Caco-2 (cell line): ENCODE measurements around the gene RFX1. TPM values are rescaled to one million over a fixed set of nuclear protein-coding genes. Genes with fewer than 3 reads are reported as not detected.

Experiments used
- BruUV-seq: library from RNA; stranded (reverse); fragments of 400-500 nt; replicated peaks from 2 replicates; lab custom pipeline; 2021; lab: Mats Ljungman, UMichigan
- CTCF ChIA-PET: fragments of 300-600 bp; sonication (Branson Sonifier 250); formaldehyde crosslinking; loops from one replicate; lab custom pipeline; 2022; ENCODE audit warnings: antibody characterized with exemption; lab: Charles Lee
- POLR2A ChIA-PET: fragments of 300-600 bp; sonication (Branson Sonifier 250); formaldehyde crosslinking; loops from one replicate; lab custom pipeline; 2022; ENCODE audit warnings: antibody characterized with exemption; lab: Charles Lee
- DNase-seq, 2 experiments: peaks; one replicate each; pipeline versions ENCODE4 v3.0.0 to v3.0.0-alpha.2; 2020 to 2022
- H3K27me3 ChIP-seq: replicated peaks from 2 replicates; pipeline ENCODE4 v1.6.0; 2011; ENCODE audit warnings: low read length; ENCODE audit not compliant: control insufficient read depth, insufficient read depth
- H3K36me3 ChIP-seq: 2 replicates; pipeline ENCODE4 v1.5.1; 2011; ENCODE audit warnings: low read length; ENCODE audit not compliant: control insufficient read depth, insufficient read depth
- H3K4me1 ChIP-seq: fragments of 250-450 bp; sonication (Bioruptor Pico); 2 replicates; pipeline ENCODE4 v1.5.1; 2020; ENCODE audit warnings: mild to moderate bottlenecking
- H3K4me3 ChIP-seq: 2 replicates; pipeline ENCODE4 v1.5.1; 2011; ENCODE audit warnings: low read depth, mild to moderate bottlenecking, control low read depth, low read length
- H3K9me3 ChIP-seq: fragments of 250-450 bp; sonication (Bioruptor Pico); 2 replicates; pipeline ENCODE4 v1.5.1; 2020; ENCODE audit warnings: mild to moderate bottlenecking, moderate library complexity
- H3K27ac Mint-ChIP-seq: one replicate; pipeline ENCODE4 v1.8.0; 2022; ENCODE audit warnings: mixed read lengths; ENCODE audit not compliant: unreplicated experiment
- H3K27me3 Mint-ChIP-seq: one replicate; pipeline ENCODE4 v1.8.0; 2022; ENCODE audit warnings: mixed read lengths; ENCODE audit not compliant: insufficient read depth, unreplicated experiment
- H3K36me3 Mint-ChIP-seq: one replicate; pipeline ENCODE4 v1.8.0; 2022; ENCODE audit warnings: mild to moderate bottlenecking, mixed read lengths; ENCODE audit not compliant: insufficient read depth, unreplicated experiment
- H3K4me1 Mint-ChIP-seq: one replicate; pipeline ENCODE4 v1.8.0; 2022; ENCODE audit warnings: low read depth, mixed read lengths; ENCODE audit not compliant: unreplicated experiment
- H3K4me3 Mint-ChIP-seq: one replicate; pipeline ENCODE4 v1.8.0; 2022; ENCODE audit warnings: mild to moderate bottlenecking, moderate library complexity, mixed read lengths; ENCODE audit not compliant: unreplicated experiment
- H3K9me3 Mint-ChIP-seq: one replicate; pipeline ENCODE4 v1.8.0; 2022; ENCODE audit warnings: mixed read lengths; ENCODE audit not compliant: unreplicated experiment
- intact Hi-C: fragments of 100-400 bp; cut with micrococcal nuclease; formaldehyde crosslinking; loops from one replicate; pipeline ENCODE4 v1.10.0; 2022; ENCODE audit not compliant: unreplicated experiment
- total RNA-seq: library from RNA; stranded (reverse); gene quantifications from 2 replicates; pipeline ENCODE4 v1.2.3, GENCODE V29; 2022
- TF ChIP-seq, protein P1 (sequence below), 2 experiments: fragments of 200-600 bp in 1 of 2; IDR thresholded peaks; 1 replicate in 1 of 2; 2 replicates in 1 of 2; pipeline versions ENCODE4 v1.5.1 to v1.8.0; 2011 to 2022; ENCODE audit warnings: antibody characterized with exemption in 1 of 2, control low read depth in 1 of 2, inconsistent platforms in 1 of 2, low read depth in 1 of 2, low read length in 1 of 2, mild to moderate bottlenecking in 1 of 2, moderate library complexity in 1 of 2; ENCODE audit not compliant: insufficient read depth in 1 of 2, severe bottlenecking in 1 of 2, unreplicated experiment in 1 of 2

Gene RFX1
- total RNA-seq, 1 experiment from 2014 or later = 11.5 TPM

DNA sequence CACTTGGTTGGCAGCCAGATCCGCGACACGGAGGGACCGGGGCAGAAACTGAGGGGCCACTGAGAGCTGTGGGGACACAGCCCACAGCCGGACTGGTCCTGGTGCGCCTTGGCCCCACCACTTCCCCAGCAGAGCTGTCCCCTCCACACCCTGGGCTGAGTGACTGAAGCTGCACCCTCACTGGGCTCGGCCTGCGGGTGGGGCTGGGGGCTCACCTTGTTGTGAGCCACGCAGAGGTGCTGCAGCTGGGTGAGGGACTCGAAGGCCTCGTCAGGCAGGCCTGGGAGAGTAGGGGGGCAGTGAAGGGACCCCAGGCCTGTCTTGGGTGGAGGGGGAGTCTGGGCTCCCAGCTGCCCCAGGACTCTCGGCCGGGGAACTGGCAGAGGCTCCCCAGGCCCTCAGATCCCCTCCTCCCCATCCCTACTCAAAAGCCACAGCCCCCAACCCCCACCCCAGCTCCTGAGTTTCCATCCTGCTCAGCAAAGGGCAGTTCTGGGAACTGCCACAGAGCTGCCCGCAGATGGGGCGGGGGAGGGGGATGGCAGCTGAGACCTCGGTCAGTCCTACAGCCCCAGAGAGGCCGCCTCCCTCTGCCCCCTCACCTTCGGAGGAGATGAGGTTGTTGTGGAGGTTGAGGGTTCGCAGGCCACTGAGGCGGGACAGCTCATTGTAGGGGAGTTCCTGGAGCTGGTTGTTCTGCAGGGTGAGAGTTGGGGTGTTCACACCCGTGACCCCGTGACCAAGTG lies 70.2 kb downstream of the RFX1 start:
- H3K4me3 Mint-ChIP-seq = no peak overlapping the region
- H3K27me3 Mint-ChIP-seq = no peaks in the 10 kb centered on the region
- TF ChIP-seq, protein P1, sequence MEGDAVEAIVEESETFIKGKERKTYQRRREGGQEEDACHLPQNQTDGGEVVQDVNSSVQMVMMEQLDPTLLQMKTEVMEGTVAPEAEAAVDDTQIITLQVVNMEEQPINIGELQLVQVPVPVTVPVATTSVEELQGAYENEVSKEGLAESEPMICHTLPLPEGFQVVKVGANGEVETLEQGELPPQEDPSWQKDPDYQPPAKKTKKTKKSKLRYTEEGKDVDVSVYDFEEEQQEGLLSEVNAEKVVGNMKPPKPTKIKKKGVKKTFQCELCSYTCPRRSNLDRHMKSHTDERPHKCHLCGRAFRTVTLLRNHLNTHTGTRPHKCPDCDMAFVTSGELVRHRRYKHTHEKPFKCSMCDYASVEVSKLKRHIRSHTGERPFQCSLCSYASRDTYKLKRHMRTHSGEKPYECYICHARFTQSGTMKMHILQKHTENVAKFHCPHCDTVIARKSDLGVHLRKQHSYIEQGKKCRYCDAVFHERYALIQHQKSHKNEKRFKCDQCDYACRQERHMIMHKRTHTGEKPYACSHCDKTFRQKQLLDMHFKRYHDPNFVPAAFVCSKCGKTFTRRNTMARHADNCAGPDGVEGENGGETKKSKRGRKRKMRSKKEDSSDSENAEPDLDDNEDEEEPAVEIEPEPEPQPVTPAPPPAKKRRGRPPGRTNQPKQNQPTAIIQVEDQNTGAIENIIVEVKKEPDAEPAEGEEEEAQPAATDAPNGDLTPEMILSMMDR (IDR thresholded peaks at IDR 0.05; ENCODE audit: insufficient read depth in 1 of 2, low read depth in 1 of 2, low read length in 1 of 2, severe bottlenecking in 1 of 2, unreplicated experiment in 1 of 2) = no peak
- H3K27ac Mint-ChIP-seq = no peak overlapping the region
- Histone ChIP-seq H3K9me3 (no peaks in the 10 kb centered on the region), H3K36me3 (no peaks in the 10 kb centered on the region), H3K27me3 (no peaks in the 10 kb centered on the region), H3K4me1 (no peaks in the 10 kb centered on the region), H3K4me3 (no peak overlapping the region)
- intact Hi-C loops = no loop called here
- H3K9me3 Mint-ChIP-seq = no peaks in the 10 kb centered on the region
- CTCF ChIA-PET = interaction anchor here (0.6 kb wide), 1 partner anchor 73 kb away, joined by 4 read pairs; no protein-coding TSS in a partner anchor
- no TSS peak for BruUV-seq
- POLR2A ChIA-PET = no interaction called here
- no peaks in the 10 kb centered on the region for H3K36me3 Mint-ChIP-seq
- H3K4me1 Mint-ChIP-seq = no peaks in the 10 kb centered on the region
- no peak for DNase-seq

DNA sequence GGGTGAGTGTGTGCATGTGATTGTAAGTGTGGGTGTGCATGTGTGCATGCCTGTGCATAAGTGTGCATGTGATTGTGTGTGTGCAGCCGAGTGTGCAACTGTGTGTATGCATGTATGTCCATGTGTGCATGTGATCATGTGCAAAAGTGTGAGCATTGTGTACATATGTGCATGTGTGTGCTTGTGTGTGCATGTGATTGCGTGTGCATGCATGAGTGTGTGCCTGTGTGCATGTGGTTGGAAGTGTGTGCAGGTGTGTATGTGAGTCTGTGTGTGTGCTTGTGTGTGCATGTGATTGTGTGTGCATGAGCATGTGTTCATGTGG lies 71.4 kb downstream of the RFX1 start:
- intact Hi-C loops = no loop called here
- no TSS peak for BruUV-seq
- Mint-ChIP-seq H3K4me3 (no peak overlapping the region), H3K36me3 (no peaks in the 10 kb centered on the region), H3K27ac (peak overlapping the region; percentile 33), H3K27me3 (no peaks in the 10 kb centered on the region), H3K4me1 (no peaks in the 10 kb centered on the region), H3K9me3 (no peaks in the 10 kb centered on the region)
- no peaks in the 10 kb centered on the region for H3K36me3 ChIP-seq
- H3K9me3 ChIP-seq = no peaks in the 10 kb centered on the region
- no peaks in the 10 kb centered on the region for H3K27me3 ChIP-seq
- POLR2A ChIA-PET = no interaction called here
- DNase-seq = no peak
- no peaks in the 10 kb centered on the region for H3K4me1 ChIP-seq
- TF ChIP-seq, protein P1 (IDR thresholded peaks at IDR 0.05; ENCODE audit: insufficient read depth in 1 of 2, low read depth in 1 of 2, low read length in 1 of 2, severe bottlenecking in 1 of 2, unreplicated experiment in 1 of 2) = no peak
- CTCF ChIA-PET = no interaction called here
- no peak overlapping the region for H3K4me3 ChIP-seq

- H3K9me3 Mint-ChIP-seq = no peaks in the 10 kb centered on the region
- H3K36me3 Mint-ChIP-seq = no peaks in the 10 kb centered on the region
- Histone ChIP-seq H3K27me3 (no peaks in the 10 kb centered on the region), H3K4me3 (no peak overlapping the region), H3K4me1 (no peaks in the 10 kb centered on the region), H3K36me3 (no peaks in the 10 kb centered on the region), H3K9me3 (no peaks in the 10 kb centered on the region)
- no peak for DNase-seq
- TF ChIP-seq, protein P1 (IDR thresholded peaks at IDR 0.05; ENCODE audit: insufficient read depth in 1 of 2, low read depth in 1 of 2, low read length in 1 of 2, severe bottlenecking in 1 of 2, unreplicated experiment in 1 of 2) = no peak
- H3K27ac Mint-ChIP-seq = no peak overlapping the region
- ChIA-PET CTCF (interaction anchor here (0.5 to 1.0 kb wide), 2 partner anchors 203 to 1270 kb away, joined by 5 to 12 read pairs; partner anchors contain the start of gene ASF1B), POLR2A (no interaction called here)
- H3K4me3 Mint-ChIP-seq = no peak overlapping the region
- intact Hi-C loops = no loop called here
- no peaks in the 10 kb centered on the region for H3K4me1 Mint-ChIP-seq
- no TSS peak for BruUV-seq
- no peaks in the 10 kb centered on the region for H3K27me3 Mint-ChIP-seq
Observed at GRCh38 chr19:13932911-13933393, 73.2 kb downstream of the RFX1 start.
